ENCODE measurements around the gene CMSS1.

CMSS1 gene

GRCh38 chr3:100030346-100030745 is 212.7 kb downstream of the CMSS1 start:
- no peak overlapping the region for H3K4me3 ChIP-seq (ENCODE audit: low read depth, low read length)
- DNase-seq (ENCODE audit: low read depth) = peak; percentile 32
- TF ChIP-seq CTCF (IDR thresholded peaks at IDR 0.05; ENCODE audit: insufficient read depth, low read depth, low read length, missing control alignments) = no peak

DNA sequence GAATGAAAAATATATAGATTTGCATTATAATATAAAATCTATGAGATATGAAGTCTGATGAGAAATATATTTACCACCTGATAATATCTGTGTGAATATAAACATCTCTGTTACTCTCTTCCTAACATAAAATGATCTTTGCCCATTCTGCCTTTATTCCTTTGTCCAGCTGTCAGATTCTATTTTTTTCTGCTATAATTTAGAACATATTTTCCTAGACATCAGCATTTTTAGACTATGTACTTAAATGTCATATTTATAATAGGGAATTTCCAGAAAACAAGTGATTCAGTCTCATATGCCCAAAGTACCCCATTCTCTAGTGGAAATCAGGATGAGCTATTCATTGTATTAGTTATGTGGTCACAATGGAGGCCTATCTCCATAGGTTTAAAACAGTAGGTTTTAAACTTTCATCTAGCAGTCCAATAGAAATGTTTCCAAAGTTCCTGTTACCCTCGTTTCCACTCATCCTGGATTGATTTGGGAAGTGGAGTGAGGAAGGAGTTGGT is 213.3 kb downstream of the CMSS1 start:
- DNase-seq (ENCODE audit: low read depth) = no peak
- no peak for TF ChIP-seq CTCF (IDR thresholded peaks at IDR 0.05; ENCODE audit: insufficient read depth, low read depth, low read length, missing control alignments)
- no peak overlapping the region for H3K4me3 ChIP-seq (ENCODE audit: low read depth, low read length)

DNA sequence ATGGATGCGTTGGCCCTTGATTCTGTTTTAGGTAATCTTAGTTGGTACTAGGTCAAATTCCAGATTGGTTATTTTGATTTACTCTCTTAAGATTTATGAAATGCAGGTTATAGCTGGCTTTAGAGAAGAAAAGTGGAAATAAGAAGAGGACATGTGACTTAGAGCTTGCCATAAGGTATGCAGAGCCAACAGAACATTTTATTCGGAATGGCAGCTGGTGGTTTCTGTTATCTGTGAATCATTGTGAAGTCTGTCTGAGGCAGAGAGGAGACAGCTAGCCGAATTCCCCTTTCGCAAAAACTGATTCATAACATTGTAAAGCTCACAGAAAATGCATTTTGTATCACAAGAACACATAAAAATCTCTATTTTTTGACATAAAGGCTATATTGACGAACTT is 214.6 kb downstream of the CMSS1 start:
- H3K4me3 ChIP-seq (ENCODE audit: low read depth, low read length) = no peak overlapping the region
- TF ChIP-seq CTCF (IDR thresholded peaks at IDR 0.05; ENCODE audit: insufficient read depth, low read depth, low read length, missing control alignments) = no peak
- peak; percentile 11 for DNase-seq (ENCODE audit: low read depth)

DNA sequence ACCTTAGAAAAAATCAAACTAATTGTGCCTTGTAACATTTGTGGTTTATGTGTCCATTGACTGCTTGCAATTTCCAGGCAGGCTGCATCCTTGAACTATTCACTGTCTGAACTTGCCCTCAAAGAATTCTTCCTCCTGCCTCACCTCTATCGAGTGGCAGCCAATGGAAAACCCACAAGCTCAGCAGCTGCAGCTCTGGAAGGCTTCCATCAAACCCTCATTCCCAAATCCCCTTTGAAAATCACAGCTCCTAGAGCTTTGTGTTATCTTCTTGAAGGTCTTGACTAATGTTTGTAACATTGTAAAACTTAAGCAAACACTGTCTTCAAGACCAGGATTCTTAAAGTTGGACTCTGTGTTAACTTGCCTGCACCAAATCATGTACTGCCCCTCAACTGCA is 215.5 kb downstream of the CMSS1 start:
- TF ChIP-seq CTCF (IDR thresholded peaks at IDR 0.05; ENCODE audit: insufficient read depth, low read depth, low read length, missing control alignments) = no peak
- H3K4me3 ChIP-seq (ENCODE audit: low read depth, low read length) = no peak overlapping the region
- no peak for DNase-seq (ENCODE audit: low read depth)

DNA sequence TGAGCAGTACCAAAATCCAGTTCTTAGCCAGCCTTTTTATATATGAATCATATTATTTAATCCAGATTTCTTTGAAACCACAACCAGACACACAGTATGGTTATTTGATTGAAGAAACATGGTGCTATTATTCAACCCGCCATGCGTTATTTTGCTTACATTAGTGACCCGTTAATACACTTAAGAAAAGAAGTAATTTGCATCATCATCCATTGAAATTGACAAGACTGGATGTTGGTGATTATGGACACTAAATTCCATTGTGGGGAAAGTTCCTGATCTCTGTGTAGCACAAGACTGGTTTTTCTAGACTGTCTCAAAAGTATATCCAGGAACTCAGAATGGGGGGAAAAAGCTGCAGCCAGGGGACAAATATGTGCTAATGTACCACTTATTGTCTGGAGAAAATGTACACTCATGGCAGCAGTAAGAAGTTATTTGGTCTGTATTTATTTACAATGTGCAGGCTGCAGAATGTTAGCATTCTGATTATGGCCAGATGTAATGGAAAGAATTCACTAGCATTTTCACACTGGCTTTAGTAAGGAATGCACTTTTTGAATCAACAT is 216.3 kb downstream of the CMSS1 start:
- DNase-seq (ENCODE audit: low read depth) = no peak
- H3K4me3 ChIP-seq (ENCODE audit: low read depth, low read length) = no peak overlapping the region
- TF ChIP-seq CTCF (IDR thresholded peaks at IDR 0.05; ENCODE audit: insufficient read depth, low read depth, low read length, missing control alignments) = no peak

DNA sequence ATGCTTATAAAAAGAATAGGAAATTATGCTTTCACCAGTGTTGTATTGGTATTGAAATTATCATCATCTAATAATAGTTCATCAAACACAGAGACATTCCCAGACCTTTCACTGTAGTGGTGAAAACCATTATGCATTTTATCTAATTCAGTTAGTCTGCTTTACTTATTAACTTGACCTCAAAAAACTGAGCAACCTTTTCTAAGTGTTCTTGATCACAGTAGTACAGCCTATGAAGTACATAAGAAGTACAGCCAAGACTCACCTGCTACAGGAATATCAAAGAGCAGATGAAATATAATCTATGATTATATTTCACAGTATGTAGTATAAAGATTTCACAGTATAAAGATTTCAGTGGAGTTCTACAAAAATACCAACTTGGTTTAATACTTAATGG is 221.4 kb downstream of the CMSS1 start:
- no peak for DNase-seq (ENCODE audit: low read depth)
- H3K4me3 ChIP-seq (ENCODE audit: low read depth, low read length) = no peak overlapping the region
- TF ChIP-seq CTCF (IDR thresholded peaks at IDR 0.05; ENCODE audit: insufficient read depth, low read depth, low read length, missing control alignments) = no peak

Data from GM12865 (cell line).